Ovary (tissue), 9 donors: Measurements from ENCODE around the gene CBX8. TPM values are rescaled to one million over a fixed set of nuclear protein-coding genes. Genes with fewer than 3 reads are reported as not detected.

ENCODE experiments used
- DNase-seq, 5 donors: peaks; one replicate each; pipeline ENCODE4 v3.0.0-alpha.2; 2019 to 2020
- H3K27ac ChIP-seq, 2 donors: fragments of 200-600 bp; one replicate each; pipeline versions ENCODE4 v1.5.1 to v1.8.0; 2019 to 2022
- H3K27me3 ChIP-seq: fragments of 200-600 bp; one replicate; pipeline ENCODE4 v1.8.0; 2022
- H3K36me3 ChIP-seq: fragments of 200-600 bp; sonication (generic); one replicate; pipeline ENCODE4 v1.5.1; 2019
- H3K4me1 ChIP-seq: one replicate; pipeline ENCODE4 v1.8.1; 2013; ENCODE audit warnings: mild to moderate bottlenecking, moderate library complexity; ENCODE audit not compliant: insufficient read depth
- H3K4me3 ChIP-seq: fragments of 200-600 bp; sonication (generic); one replicate; pipeline ENCODE4 v1.5.1; 2017
- H3K9me3 ChIP-seq, 2 donors: fragments of 200-600 bp in 1 of 2; sonication (generic) in 1 of 2; one replicate each; pipeline versions ENCODE4 v1.5.1 to v1.8.1; 2013 to 2019; ENCODE audit warnings: mild to moderate bottlenecking in 1 of 2, moderate library complexity in 1 of 2
- EP300 ChIP-seq: sonication (generic); formaldehyde crosslinking; IDR thresholded peaks from one replicate; pipeline ENCODE4 v1.6.1; 2017; ENCODE audit warnings: antibody characterized with exemption
- POLR2A ChIP-seq: fragments of 450-650 bp; IDR thresholded peaks from one replicate; pipeline ENCODE4 v1.6.1; 2017; ENCODE audit warnings: antibody characterized with exemption, mild to moderate bottlenecking, moderate library complexity
- WGBS, 3 donors: extraction: QIAGEN DNeasy Blood & Tissue Kit in 1 of 3; methylation state at CpG; one replicate each; pipeline versions ENCODE4 v1.1.5 to v1.1.7; 2013 to 2017; 5-methylcytosine and 5-hydroxymethylcytosine counted together
- intact Hi-C, 4 donors: fragments of 100-400 bp; cut with DNase I; formaldehyde crosslinking; loops; one replicate each; pipeline versions ENCODE4 v1.11.0 to v1.15.1; 2022 to 2023
- polyA plus RNA-seq, 2 donors: library from polyadenylated mRNA; stranded (reverse); fragments of 200-250 nt in 1 of 2; fragments of 350-450 nt in 1 of 2; fragmentation: Illumina TruSeq in 1 of 2; extraction: RNeasy Lipid Tissue Mini Kit (QIAGEN cat#74804) in 1 of 2; gene quantifications; one replicate each; pipeline ENCODE4 v1.2.3, GENCODE V29; 2013 to 2014
- total RNA-seq, 7 donors: library from RNA; depleted of rRNA in 2 of 7; stranded (reverse); fragments of >200 nt in 2 of 7; fragmentation: NEBNext Ultra II Directional in 3 of 7; extraction: Animal tissue kit (Norgen Biotek cat#: 25700) in 3 of 7; gene quantifications; one replicate each; pipeline versions ENCODE4 v1.1.0 to v1.2.4, GENCODE V29; 2016 to 2023
- TF ChIP-seq, protein P1 (sequence below), 3 donors: fragments of 450-650 bp in 2 of 3; fragments of 200-600 bp in 1 of 3; IDR thresholded peaks; one replicate each; pipeline versions ENCODE4 v1.5.1 to v1.8.0; 2016 to 2022; ENCODE audit warnings: antibody characterized with exemption in 3 of 3, mild to moderate bottlenecking in 1 of 3
- donor health status: DM: no; HTN: no; CAD: no; lungs with moderate emphysema.
- donor health status: DM: no; HTN: no; CAD: no.
- donor health status: Bipolar disorder and iron deficiency.
- donor health status: DM: yes; HTN: yes; CAD: no.
- donor health status: DM: no; HTN: no; CAD: no.
- donor health status: DM: yes; HTN: yes; CAD: no.

The CBX8 gene
- total and polyA plus RNA-seq, 9 donors: 0.60 to 7.0 (median 3.2) TPM

- no peak for DNase-seq
- Histone ChIP-seq H3K27me3 (peaks cover 37% of the 10 kb centered on the region), H3K27ac (no peak overlapping the region), H3K4me1 (no peaks in the 10 kb centered on the region), H3K4me3 (no peak overlapping the region), H3K36me3 (no peaks in the 10 kb centered on the region), H3K9me3 (no peaks in the 10 kb centered on the region)
- intact Hi-C loops: loop anchor here in 1 of 4 donors (2.0 kb wide), 1 partner anchor 14 kb away; no protein-coding TSS in a partner anchor
- TF ChIP-seq POLR2A (no peak), EP300 (no peak)
- TF ChIP-seq, protein P1, sequence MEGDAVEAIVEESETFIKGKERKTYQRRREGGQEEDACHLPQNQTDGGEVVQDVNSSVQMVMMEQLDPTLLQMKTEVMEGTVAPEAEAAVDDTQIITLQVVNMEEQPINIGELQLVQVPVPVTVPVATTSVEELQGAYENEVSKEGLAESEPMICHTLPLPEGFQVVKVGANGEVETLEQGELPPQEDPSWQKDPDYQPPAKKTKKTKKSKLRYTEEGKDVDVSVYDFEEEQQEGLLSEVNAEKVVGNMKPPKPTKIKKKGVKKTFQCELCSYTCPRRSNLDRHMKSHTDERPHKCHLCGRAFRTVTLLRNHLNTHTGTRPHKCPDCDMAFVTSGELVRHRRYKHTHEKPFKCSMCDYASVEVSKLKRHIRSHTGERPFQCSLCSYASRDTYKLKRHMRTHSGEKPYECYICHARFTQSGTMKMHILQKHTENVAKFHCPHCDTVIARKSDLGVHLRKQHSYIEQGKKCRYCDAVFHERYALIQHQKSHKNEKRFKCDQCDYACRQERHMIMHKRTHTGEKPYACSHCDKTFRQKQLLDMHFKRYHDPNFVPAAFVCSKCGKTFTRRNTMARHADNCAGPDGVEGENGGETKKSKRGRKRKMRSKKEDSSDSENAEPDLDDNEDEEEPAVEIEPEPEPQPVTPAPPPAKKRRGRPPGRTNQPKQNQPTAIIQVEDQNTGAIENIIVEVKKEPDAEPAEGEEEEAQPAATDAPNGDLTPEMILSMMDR (IDR thresholded peaks at IDR 0.05): no peak
- 3 to 5% (median 3%) methylated on average over 53 to 72 of the region's 72 CpGs for WGBS, 3 donors
Measured at GRCh38 chr17:79812353-79813258, 15.7 kb upstream of the CBX8 start.

GRCh38 chr17:79811868-79812352 is 15.0 kb upstream of the CBX8 start:
- Histone ChIP-seq H3K36me3 (no peaks in the 10 kb centered on the region), H3K9me3 (no peaks in the 10 kb centered on the region), H3K4me1 (no peaks in the 10 kb centered on the region), H3K27ac (no peak overlapping the region), H3K4me3 (no peak overlapping the region), H3K27me3 (peaks cover 37% of the 10 kb centered on the region)
- intact Hi-C loops: loop anchor here in 1 of 4 donors (2.0 kb wide), 1 partner anchor 13 kb away; no protein-coding TSS in a partner anchor
- TF ChIP-seq, protein P1 (IDR thresholded peaks at IDR 0.05): no peak
- TF ChIP-seq EP300: no peak
- no peak for TF ChIP-seq POLR2A
- no peak for DNase-seq
- 6 to 7% (median 7%) methylated on average over 19 to 20 of the region's 20 CpGs for WGBS, 3 donors

DNA sequence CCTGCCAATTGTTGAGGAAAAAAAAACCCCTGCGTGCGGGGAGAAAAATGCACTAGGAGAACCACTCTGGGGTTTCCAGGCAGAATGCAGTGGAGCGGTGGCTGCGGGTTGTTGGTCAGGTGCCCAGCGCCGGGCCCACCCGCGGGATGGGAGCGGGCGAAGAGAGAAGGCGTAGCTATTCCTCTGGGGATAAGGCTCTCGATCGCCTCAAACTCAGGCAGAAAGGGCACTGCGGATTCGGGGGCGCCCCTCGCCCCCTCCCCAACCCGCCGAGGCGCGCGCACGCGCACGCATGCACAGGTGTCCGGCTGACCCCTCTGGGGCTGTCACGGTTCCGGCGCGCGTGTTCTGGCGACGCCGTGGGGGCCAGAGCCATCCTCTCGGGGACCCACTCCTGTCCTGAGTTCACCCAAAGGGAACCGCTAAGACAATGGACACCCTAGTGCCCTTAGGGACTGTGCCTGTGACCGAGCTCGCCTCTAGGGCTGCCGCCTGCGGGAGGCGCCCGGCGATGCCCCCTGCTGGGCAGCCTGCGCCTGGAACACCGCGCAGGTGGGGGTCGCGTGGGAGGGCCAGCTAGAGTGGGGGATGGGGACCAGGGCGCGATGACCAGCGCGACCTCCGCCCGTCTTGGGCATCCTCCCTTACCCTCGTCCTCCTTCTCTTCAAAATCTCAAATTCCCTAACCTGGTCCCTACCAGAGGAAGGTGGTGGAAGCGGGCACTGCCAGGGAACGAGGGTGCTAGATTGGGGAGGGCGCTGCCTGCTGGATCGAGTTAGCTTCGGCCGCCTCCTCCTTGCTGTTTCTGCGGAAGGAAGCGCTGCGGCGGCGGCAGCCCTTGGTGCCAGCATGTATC is 14.4 kb upstream of the CBX8 start:
- intact Hi-C loops: no loop called here
- H3K27me3 ChIP-seq: peaks cover 37% of the 10 kb centered on the region
- no peak for TF ChIP-seq POLR2A
- TF ChIP-seq EP300: no peak
- TF ChIP-seq, protein P1 (IDR thresholded peaks at IDR 0.05): no peak
- H3K9me3 ChIP-seq: no peaks in the 10 kb centered on the region
- H3K4me3 ChIP-seq: no peak overlapping the region
- peak in 1 of 5 donors; percentile 37 for DNase-seq
- 2 to 4% (median 2%) methylated on average over 32 to 66 of the region's 66 CpGs for WGBS, 3 donors
- H3K27ac ChIP-seq: no peak overlapping the region
- H3K4me1 ChIP-seq: no peaks in the 10 kb centered on the region
- no peaks in the 10 kb centered on the region for H3K36me3 ChIP-seq
